Spleen (tissue), 7 donors: Measurements from ENCODE around the gene CDNF.

Experiments
- CTCF ChIP-seq, 11 experiments: fragments of 200-600 bp in 7 of 11; fragments of 450-650 bp in 4 of 11; sonication (generic) in 4 of 11; IDR thresholded peaks in 8 of 11; conservative IDR thresholded peaks in 3 of 11; 1 replicate in 7 of 11; 2 replicates in 4 of 11; pipeline versions ENCODE4 v1.4.0 to v1.8.0; 2016 to 2021; ENCODE audit warnings: antibody characterized with exemption in 11 of 11, inconsistent platforms in 4 of 11, mild to moderate bottlenecking in 1 of 11
- POLR2A ChIP-seq, 3 donors: fragments of 450-650 bp; IDR thresholded peaks; one replicate each; pipeline ENCODE4 v1.5.1; 2017; ENCODE audit warnings: antibody characterized with exemption in 3 of 3, mild to moderate bottlenecking in 1 of 3
- POLR2AphosphoS5 ChIP-seq, 3 donors: sonication (generic); formaldehyde crosslinking; IDR thresholded peaks; one replicate each; pipeline ENCODE4 v1.5.1; 2017; ENCODE audit warnings: antibody characterized with exemption in 3 of 3
- donor health status: DM: no; HTN: no; CAD: no; lungs with moderate emphysema.
- donor health status: DM: no; HTN: no; CAD: no.
- donor health status: DM: no; HTN: no; CAD: no.

GRCh38 chr10:14822879-14823755 is 14.7 kb downstream of the CDNF start:
- TF ChIP-seq CTCF (IDR thresholded peaks at IDR 0.05 in 8 of 11, conservative IDR thresholded peaks at IDR 0.05 in 3 of 11), result peak in 10 of 11 experiments; percentile 34 to 66 (median 53)
- no peak for TF ChIP-seq POLR2A (IDR thresholded peaks at IDR 0.05)
- TF ChIP-seq POLR2AphosphoS5 (IDR thresholded peaks at IDR 0.05), result no peak
